Rectal smooth muscle tissue (tissue), 1 donor: ENCODE measurements around the gene TUBB.
A peak's percentile ranks its signal among the peaks of the same experiment; 100 is the strongest.

Source experiments
- H3K27ac ChIP-seq: one replicate; pipeline ENCODE4 v1.7.0; 2013; ENCODE audit warnings: low read depth, low read length, inconsistent platforms
- H3K27me3 ChIP-seq: one replicate; pipeline ENCODE4 v1.7.0; 2013; ENCODE audit warnings: low read length; ENCODE audit not compliant: control insufficient read depth, insufficient read depth
- H3K36me3 ChIP-seq: one replicate; pipeline ENCODE4 v1.7.0; 2013; ENCODE audit warnings: low read length; ENCODE audit not compliant: control insufficient read depth, insufficient read depth
- H3K4me1 ChIP-seq: one replicate; pipeline ENCODE4 v1.7.0; 2013; ENCODE audit warnings: low read length; ENCODE audit not compliant: control insufficient read depth, insufficient read depth
- H3K4me3 ChIP-seq: one replicate; pipeline ENCODE4 v1.7.0; 2013; ENCODE audit warnings: low read length
- H3K9ac ChIP-seq: one replicate; pipeline ENCODE4 v1.7.0; 2013; ENCODE audit warnings: low read length

The TUBB gene

DNA sequence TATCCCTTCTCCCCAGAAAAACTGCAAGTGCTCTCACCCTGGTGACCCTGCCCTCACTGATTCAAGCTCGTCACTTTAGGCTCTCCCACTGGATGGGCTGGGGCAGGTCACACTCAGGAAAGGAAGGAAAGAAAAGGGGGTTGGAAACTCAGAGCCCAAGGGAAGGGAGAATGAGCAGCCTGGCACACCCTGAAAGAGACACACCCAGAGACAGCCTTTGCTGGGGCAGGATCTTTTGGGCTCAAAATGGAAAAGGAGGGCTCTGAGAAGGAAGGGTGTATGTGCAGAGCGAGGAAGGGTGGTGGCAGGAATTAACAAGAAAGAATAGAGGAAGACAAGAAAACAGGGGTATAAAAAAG lies 36.2 kb upstream of the TUBB start:
- peaks cover 7% of the 10 kb centered on the region for H3K36me3 ChIP-seq
- H3K4me1 ChIP-seq: peaks cover 42% of the 10 kb centered on the region
- peak overlapping the region; percentile 66 for H3K4me3 ChIP-seq
- no peaks in the 10 kb centered on the region for H3K27me3 ChIP-seq
- peak overlapping the region; percentile 99 for H3K27ac ChIP-seq
- peak overlapping the region; percentile 54 for H3K9ac ChIP-seq

GRCh38 chr6:30684386-30685156 lies 35.6 kb upstream of the TUBB start:
- H3K27ac ChIP-seq: peak overlapping the region; percentile 99
- H3K36me3 ChIP-seq: peaks cover 7% of the 10 kb centered on the region
- H3K27me3 ChIP-seq: no peaks in the 10 kb centered on the region
- H3K9ac ChIP-seq: peak overlapping the region; percentile 63
- H3K4me1 ChIP-seq: peaks cover 47% of the 10 kb centered on the region
- peak overlapping the region; percentile 66 for H3K4me3 ChIP-seq

- Histone ChIP-seq H3K4me3 (peak overlapping the region; percentile 66), H3K36me3 (peaks cover 3% of the 10 kb centered on the region), H3K27me3 (no peaks in the 10 kb centered on the region), H3K9ac (peak overlapping the region; percentile 63), H3K27ac (peak overlapping the region; percentile 99), H3K4me1 (peaks cover 47% of the 10 kb centered on the region)
Measured at GRCh38 chr6:30685157-30686008, 34.8 kb upstream of the TUBB start.

GRCh38 chr6:30686009-30686907 lies 33.9 kb upstream of the TUBB start, which contains the start of gene PPP1R18:
Gene PPP1R18, minus strand, starts transcription at chr6:30686645. Its CDS starts 627 bp downstream, at chr6:30686018.
- no peaks in the 10 kb centered on the region for H3K27me3 ChIP-seq
- peak within 1 kb of the TSS; percentile 66 for H3K4me3 ChIP-seq
- peak within 1 kb of the TSS; percentile 89 for H3K9ac ChIP-seq
- H3K27ac ChIP-seq: peak within 1 kb of the TSS; percentile 99
- peaks cover 43% of the 10 kb centered on the region for H3K4me1 ChIP-seq
- H3K36me3 ChIP-seq: no peaks in the 10 kb centered on the region

GRCh38 chr6:30686908-30687658 lies 33.1 kb upstream of the TUBB start:
- Histone ChIP-seq H3K4me3 (peak overlapping the region; percentile 66), H3K36me3 (no peaks in the 10 kb centered on the region), H3K9ac (peak overlapping the region; percentile 89), H3K27me3 (no peaks in the 10 kb centered on the region), H3K27ac (peak overlapping the region; percentile 99), H3K4me1 (peaks cover 47% of the 10 kb centered on the region)

GRCh38 chr6:30687659-30688431 lies 32.3 kb upstream of the TUBB start:
- peak overlapping the region; percentile 45 for H3K9ac ChIP-seq
- no peaks in the 10 kb centered on the region for H3K36me3 ChIP-seq
- H3K27ac ChIP-seq: peak overlapping the region; percentile 99
- peak overlapping the region; percentile 66 for H3K4me3 ChIP-seq
- peaks cover 39% of the 10 kb centered on the region for H3K4me1 ChIP-seq
- H3K27me3 ChIP-seq: no peaks in the 10 kb centered on the region

DNA sequence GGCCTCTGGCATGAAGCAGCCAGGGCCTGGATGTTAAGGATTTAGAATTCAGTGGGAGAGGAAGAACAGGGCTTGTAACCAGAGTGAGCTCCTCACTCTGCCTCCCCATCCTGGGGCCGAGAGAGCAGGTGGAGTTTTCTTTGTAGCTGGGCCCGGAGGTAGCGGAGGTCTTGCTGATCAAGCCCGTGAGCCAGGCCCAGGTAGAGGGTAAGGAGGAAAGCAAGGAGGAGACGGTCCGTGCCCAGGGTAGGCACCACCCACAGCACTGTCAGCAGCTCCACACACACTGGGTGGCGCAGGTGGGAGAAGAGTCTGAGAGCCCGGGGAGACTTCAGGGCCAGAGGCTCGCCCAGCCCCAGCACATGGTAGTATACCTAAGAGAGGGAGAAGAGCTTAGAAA lies 31.6 kb upstream of the TUBB start:
- H3K36me3 ChIP-seq: no peaks in the 10 kb centered on the region
- H3K9ac ChIP-seq: no peak overlapping the region
- H3K4me1 ChIP-seq: peaks cover 33% of the 10 kb centered on the region
- no peaks in the 10 kb centered on the region for H3K27me3 ChIP-seq
- no peak overlapping the region for H3K4me3 ChIP-seq
- H3K27ac ChIP-seq: peak overlapping the region; percentile 99

DNA sequence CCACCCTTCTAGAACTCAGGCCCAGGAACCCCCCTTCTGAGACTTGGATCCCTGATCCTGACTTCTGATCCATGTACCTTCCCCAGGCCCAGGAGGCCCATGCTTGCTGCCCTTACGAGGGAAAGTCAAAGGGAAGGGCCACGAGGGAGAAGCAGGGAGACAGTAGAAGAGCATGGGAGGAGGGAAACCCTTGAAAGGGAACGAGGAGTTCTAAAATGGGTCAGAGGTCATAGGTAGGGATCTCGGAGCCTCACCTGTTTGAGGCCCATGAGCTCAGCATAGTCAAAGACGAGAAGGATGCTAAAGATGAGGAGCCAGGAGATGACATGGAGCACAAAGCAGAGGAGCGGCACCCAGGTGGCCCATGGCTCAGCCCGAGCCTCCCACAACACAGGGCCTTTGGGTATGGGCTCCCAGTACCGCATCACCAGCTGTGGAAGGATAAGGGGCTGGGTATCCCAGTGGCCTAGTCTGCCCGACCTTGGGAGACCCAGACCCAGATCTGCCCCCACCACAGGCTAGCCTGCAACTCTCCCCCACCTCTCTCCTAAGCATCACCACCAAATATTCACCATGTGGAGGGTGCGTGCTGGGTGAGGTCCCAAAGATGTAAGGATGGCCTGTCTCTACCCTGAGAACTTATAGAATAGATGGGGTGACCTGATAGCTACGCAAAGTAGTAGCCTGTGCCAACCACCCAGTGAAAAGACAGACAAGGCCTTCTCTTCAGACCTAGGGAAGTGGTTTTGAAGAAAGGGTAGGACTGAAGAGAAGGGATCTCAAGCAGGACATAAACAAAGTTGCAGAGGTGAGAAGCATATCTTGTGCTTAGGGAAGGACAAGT lies 30.9 kb upstream of the TUBB start:
- Histone ChIP-seq H3K36me3 (no peaks in the 10 kb centered on the region), H3K27ac (peak overlapping the region; percentile 99), H3K4me1 (peaks cover 33% of the 10 kb centered on the region), H3K9ac (no peak overlapping the region), H3K4me3 (no peak overlapping the region), H3K27me3 (no peaks in the 10 kb centered on the region)

- Histone ChIP-seq H3K9ac (no peak overlapping the region), H3K27me3 (no peaks in the 10 kb centered on the region), H3K36me3 (no peaks in the 10 kb centered on the region), H3K4me3 (peak overlapping the region; percentile 80), H3K4me1 (peaks cover 33% of the 10 kb centered on the region), H3K27ac (peak overlapping the region; percentile 99)
Measured at GRCh38 chr6:30689985-30690384, 30.2 kb upstream of the TUBB start.

- H3K9ac ChIP-seq: no peak within 1 kb of the TSS
- peak within 1 kb of the TSS; percentile 80 for H3K4me3 ChIP-seq
- H3K36me3 ChIP-seq: no peaks in the 10 kb centered on the region
- H3K4me1 ChIP-seq: peaks cover 33% of the 10 kb centered on the region
- peak within 1 kb of the TSS; percentile 99 for H3K27ac ChIP-seq
- H3K27me3 ChIP-seq: no peaks in the 10 kb centered on the region
Measured at GRCh38 chr6:30690403-30691207, 29.5 kb upstream of the TUBB start, which contains the start of gene NRM. Gene NRM, minus strand, starts transcription at chr6:30690984. Its CDS starts 10 bp downstream, at chr6:30690974.
